ENCODE data around the gene MSL3B.

MSL3B gene

GRCh38 chr2:233865838-233866237 is 2.3 kb downstream of the MSL3B start:
- TF ChIP-seq CTCF (IDR thresholded peaks at IDR 0.05; ENCODE audit: control insufficient read depth, extremely low read depth, insufficient read depth) = no peak
- H3K4me3 ChIP-seq (ENCODE audit: low read depth, low read length) = no peak overlapping the region
- no peak for DNase-seq (ENCODE audit: low read depth)

GRCh38 chr2:233862261-233862768 is 5.9 kb downstream of the MSL3B start:
- DNase-seq (ENCODE audit: low read depth) = no peak
- H3K4me3 ChIP-seq (ENCODE audit: low read depth, low read length) = no peak overlapping the region
- no peak for TF ChIP-seq CTCF (IDR thresholded peaks at IDR 0.05; ENCODE audit: control insufficient read depth, extremely low read depth, insufficient read depth)

GRCh38 chr2:233858331-233858730 is 9.9 kb downstream of the MSL3B start:
- no peak for DNase-seq (ENCODE audit: low read depth)
- H3K4me3 ChIP-seq (ENCODE audit: low read depth, low read length) = no peak overlapping the region
- TF ChIP-seq CTCF (IDR thresholded peaks at IDR 0.05; ENCODE audit: control insufficient read depth, extremely low read depth, insufficient read depth) = no peak

GRCh38 chr2:233857511-233858141 is 10.6 kb downstream of the MSL3B start:
- TF ChIP-seq CTCF (IDR thresholded peaks at IDR 0.05; ENCODE audit: control insufficient read depth, extremely low read depth, insufficient read depth) = peak; percentile 69
- no peak overlapping the region for H3K4me3 ChIP-seq (ENCODE audit: low read depth, low read length)
- no peak for DNase-seq (ENCODE audit: low read depth)

GRCh38 chr2:233856184-233856583 is 12.0 kb downstream of the MSL3B start:
- no peak for DNase-seq (ENCODE audit: low read depth)
- H3K4me3 ChIP-seq (ENCODE audit: low read depth, low read length) = no peak overlapping the region
- TF ChIP-seq CTCF (IDR thresholded peaks at IDR 0.05; ENCODE audit: control insufficient read depth, extremely low read depth, insufficient read depth) = no peak

GRCh38 chr2:233855345-233855744 is 12.8 kb downstream of the MSL3B start:
- H3K4me3 ChIP-seq (ENCODE audit: low read depth, low read length) = no peak overlapping the region
- TF ChIP-seq CTCF (IDR thresholded peaks at IDR 0.05; ENCODE audit: control insufficient read depth, extremely low read depth, insufficient read depth) = no peak

More at GRCh38 chr2:233855345-233855744, 12.8 kb downstream of the MSL3B start:
- DNase-seq (ENCODE audit: low read depth) = no peak
